ENCODE measurements around the gene TTC12.

GRCh38 chr11:113415343-113415742, 101.0 kb downstream of the TTC12 start:
- TF ChIP-seq POLR2AphosphoS5 (IDR thresholded peaks at IDR 0.05): no peak
- no peak for TF ChIP-seq CTCF (IDR thresholded peaks at IDR 0.05)
- TF ChIP-seq POLR2A (IDR thresholded peaks at IDR 0.05): no peak
